ENCODE measurements around the gene TWF2.

Gene TWF2

GRCh38 chr3:52221563-52222318 is 17.2 kb downstream of the TWF2 start:
- DNase-seq: no peak

- no peak for DNase-seq
Measured at GRCh38 chr3:52221141-52221562, 17.8 kb downstream of the TWF2 start.

DNA sequence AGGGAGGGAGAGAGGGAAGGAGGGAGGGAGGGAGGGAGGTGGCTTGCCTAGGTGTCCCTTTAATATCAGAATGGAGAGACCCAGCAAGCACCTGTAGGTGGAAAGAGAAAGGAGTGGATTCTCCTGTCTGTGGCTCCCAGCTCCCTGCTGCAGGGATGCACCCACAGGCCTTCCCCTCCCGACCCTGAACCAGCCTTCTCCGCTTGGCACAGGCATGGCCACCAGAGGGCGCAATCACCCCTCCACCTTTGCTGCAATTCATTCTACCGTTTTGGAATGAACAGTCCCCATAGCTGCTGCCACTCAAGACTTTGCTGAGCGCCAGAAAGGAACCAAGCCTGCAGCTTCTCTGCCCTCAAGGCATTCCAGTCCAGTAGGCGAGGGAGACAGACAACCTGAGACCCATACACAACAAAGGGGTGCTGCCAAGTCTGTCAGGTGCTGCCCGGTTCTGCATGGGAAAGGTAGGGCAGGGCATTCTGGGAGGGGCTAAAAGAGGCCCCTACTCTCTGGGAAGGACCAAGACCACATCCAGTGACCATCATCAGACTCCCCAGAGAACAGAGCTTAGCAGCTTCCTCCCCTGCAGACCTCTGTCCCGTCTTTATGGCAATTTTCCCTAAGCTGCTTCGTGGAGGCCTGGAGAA is 18.5 kb downstream of the TWF2 start:
- DNase-seq: peak; percentile 94 to 97

DNA sequence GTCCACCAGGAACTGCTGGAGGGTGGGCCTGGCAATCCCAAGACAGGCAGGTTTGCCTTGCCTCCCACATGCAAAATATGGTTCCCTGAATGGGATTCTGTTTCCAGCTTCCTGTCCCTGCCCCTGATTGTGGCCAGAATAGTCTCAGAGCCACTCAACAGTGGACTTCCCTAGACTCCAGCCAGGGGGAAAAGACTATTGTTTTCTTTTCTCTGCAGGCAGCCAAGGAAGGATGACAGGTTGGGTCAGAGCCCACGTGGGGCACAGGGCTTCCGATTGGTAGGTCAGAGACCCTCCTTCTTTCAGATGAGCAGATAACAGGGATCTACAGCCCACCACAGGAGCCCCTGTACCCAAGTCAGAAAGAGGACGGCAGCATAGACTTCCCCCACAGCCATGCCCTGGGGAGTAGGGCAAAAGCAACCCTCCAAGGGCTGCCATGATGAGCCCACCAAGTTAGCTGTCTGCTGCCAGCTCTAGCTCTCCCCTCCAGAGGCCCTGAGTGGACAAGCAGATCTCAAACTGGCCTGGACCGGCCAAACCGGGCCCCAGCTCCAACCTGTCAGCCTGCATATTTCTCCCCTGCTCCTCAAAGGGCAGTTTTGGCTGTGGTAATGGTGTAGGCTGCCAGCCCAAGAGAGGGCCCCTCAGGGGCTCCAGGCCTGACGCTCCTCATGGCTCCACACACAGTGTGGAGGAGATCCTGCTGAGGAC is 19.9 kb downstream of the TWF2 start:
- no peak for DNase-seq

GRCh38 chr3:52218454-52218853 is 20.5 kb downstream of the TWF2 start:
- DNase-seq: no peak

DNA sequence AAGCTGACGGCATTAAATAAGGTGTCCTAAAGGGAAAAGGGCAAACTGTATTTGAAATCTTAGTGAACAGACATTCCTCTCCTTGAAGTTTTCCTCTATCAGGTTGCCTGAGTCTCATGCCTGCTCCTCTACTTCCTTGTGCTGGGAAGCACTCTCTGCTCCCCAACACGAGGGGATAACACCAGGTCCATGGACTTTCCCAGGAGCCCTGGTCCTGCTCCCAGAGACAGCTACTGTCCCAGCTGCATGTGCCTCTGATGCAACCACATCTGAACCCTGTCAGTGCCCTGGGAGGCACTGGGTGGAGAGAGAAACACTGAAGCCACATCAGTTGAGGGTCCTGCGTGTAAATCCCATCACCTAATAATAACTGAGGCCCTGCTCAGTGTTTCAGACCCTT is 20.9 kb downstream of the TWF2 start:
- no peak for DNase-seq

DNA sequence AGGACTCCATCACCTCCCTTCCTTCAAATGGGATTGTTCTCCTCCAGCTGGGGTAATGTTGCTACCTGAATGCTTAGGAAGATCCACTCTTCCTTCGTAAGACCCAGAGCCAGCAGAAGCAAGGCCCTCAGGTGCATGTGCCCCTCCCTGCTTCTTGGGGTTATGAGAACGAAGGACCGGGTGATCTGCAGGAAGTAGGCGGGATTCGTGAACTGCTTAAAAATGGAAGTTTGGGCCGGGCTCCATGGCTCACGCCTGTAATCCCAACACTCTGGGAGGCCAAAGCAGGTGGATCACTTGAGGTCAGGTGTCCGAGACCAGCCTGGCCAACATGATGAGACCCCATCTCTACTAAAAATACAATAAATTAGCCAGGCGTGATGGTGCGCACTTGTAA is 21.6 kb downstream of the TWF2 start:
- no peak for DNase-seq

DNA sequence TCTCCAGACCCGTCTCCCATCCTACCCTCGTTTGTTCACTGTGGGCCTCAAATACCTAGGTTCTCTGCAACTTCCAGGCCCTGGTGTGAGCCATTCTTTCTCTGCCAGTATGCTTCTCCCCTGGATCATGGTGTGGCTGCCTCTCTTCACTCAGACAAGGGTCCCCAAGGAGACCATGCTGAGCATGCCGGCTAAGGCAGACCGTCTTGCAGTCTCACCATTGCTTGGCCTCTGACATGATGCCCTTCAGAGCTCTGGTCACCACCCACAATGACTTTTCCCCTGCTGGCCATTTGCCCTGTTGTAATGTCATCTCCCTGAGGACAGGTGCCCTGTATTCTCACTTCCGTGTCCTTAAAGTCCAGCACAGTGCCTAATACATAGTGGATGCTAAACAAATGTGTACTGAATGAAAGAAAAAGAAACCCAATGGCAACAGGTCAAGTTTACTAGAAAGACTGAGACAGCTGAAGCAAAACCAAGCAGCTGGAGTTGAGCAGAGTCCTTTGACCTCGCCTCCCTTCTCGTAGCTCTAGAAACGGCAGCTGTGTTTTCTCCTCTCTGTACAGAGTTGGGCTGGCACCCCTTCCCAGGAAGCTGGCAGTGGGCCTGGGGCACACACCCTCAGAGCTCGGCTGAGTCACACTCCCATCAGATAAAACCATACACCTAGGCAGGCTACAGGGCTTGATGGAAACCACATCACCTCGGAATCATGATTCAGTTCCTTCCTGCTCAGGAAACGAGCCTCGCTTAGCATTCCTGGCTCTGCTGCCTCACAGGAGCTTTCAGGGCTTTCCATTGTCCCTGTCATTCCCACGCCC is 22.2 kb downstream of the TWF2 start:
- DNase-seq: no peak

DNA sequence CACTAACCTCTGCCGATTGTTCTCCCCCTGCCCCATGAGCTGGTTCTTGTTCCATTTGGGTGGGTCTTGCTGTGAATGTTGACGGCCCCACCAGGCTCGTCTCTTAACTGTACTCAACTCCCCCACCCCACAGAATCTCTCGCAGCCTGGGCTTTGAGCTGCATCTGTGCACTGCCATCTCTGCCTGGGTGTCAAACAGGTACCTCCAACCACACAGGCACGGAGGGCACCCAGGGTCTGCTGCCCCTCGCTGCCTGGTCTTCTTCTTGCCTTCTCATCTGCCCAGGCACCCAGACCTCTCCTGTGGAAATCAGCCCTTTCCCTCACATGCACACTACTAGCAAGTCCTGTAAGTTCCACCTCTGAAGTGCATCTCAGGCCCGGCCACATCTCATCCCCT is 23.6 kb downstream of the TWF2 start:
- no peak for DNase-seq

- no peak for DNase-seq
Measured at GRCh38 chr3:52213901-52214300, 25.1 kb downstream of the TWF2 start.

GRCh38 chr3:52213005-52213404 is 26.0 kb downstream of the TWF2 start:
- DNase-seq: no peak

DNA sequence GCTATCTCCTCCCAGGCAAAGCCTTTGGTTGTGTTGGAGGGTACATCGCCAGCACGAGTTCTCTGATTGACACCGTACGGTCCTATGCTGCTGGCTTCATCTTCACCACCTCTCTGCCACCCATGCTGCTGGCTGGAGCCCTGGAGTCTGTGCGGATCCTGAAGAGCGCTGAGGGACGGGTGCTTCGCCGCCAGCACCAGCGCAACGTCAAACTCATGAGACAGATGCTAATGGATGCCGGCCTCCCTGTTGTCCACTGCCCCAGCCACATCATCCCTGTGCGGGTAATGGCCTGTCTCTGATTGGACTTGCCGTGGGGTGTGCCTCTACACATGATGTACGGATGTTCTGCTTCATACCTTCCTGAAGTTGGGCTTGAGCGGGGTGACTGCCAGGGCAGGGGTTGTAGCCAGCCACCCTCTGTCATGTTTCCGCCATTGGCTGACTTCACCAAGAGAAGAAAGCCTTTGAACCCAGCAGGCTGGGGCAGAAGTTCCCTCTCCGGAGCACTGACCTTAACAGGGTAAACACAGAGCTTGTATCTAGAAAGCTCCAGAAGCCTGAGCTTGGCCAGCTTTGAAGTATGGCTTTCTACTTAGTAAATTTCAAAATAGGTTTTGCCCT is 27.6 kb downstream of the TWF2 start:
- no peak for DNase-seq

GRCh38 chr3:52210550-52211046 is 28.4 kb downstream of the TWF2 start:
- no peak for DNase-seq

DNA sequence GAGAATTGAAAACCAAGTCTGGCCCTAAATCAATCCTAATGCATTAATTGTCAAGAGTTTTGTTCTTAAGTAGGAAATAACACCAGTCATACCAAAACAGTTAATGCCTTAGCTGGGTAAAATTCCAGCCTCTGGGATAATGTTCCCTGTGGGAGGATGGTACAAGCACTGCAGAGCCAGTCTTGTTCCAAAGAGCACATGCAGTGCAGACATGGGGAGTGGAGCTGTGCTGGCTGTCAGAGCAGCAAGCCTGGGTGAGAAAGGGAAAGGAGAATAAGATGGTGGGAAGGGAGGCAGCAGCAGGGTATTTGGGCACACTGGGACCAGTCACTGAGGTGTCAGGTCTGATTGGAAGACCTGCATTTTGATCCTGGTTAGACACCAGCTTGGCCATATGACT is 28.9 kb downstream of the TWF2 start:
- DNase-seq: no peak

GRCh38 chr3:52208556-52208955 is 30.4 kb downstream of the TWF2 start:
- DNase-seq: no peak

- no peak for DNase-seq
Measured at GRCh38 chr3:52205727-52206372, 33.1 kb downstream of the TWF2 start.

DNA sequence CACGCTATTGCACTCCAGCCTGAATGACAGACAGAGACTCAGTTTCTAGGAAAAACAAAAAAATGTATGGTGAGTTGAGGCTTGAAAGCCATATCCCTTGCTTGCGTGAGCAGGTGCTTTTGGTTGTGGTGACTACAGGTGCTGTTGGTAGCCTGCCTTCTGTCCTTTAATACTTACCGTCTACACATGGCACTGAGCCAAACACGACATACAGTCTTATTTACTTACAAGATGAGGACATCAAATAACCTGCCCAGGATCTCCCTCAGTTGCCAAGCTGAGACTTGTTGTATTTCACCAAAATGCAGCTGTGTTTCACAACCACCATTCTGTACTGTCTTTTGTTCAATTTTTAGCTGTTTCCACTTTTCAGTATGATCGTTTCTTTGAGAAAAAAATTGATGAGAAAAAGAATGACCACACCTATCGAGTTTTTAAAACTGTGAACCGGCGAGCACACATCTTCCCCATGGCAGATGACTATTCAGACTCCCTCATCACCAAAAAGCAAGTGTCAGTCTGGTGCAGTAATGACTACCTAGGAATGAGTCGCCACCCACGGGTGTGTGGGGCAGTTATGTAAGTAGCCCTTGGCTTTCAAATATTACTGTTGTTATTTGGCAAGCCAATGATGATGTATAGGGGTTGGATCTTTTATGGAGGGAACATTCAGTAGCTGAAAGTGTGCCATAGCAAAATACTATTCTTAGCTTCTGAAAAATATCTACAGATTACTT is 34.5 kb downstream of the TWF2 start:
- no peak for DNase-seq

GRCh38 chr3:52203701-52204100 is 35.3 kb downstream of the TWF2 start:
- no peak for DNase-seq

- no peak for DNase-seq
Measured at GRCh38 chr3:52202384-52203077, 36.4 kb downstream of the TWF2 start.

DNA sequence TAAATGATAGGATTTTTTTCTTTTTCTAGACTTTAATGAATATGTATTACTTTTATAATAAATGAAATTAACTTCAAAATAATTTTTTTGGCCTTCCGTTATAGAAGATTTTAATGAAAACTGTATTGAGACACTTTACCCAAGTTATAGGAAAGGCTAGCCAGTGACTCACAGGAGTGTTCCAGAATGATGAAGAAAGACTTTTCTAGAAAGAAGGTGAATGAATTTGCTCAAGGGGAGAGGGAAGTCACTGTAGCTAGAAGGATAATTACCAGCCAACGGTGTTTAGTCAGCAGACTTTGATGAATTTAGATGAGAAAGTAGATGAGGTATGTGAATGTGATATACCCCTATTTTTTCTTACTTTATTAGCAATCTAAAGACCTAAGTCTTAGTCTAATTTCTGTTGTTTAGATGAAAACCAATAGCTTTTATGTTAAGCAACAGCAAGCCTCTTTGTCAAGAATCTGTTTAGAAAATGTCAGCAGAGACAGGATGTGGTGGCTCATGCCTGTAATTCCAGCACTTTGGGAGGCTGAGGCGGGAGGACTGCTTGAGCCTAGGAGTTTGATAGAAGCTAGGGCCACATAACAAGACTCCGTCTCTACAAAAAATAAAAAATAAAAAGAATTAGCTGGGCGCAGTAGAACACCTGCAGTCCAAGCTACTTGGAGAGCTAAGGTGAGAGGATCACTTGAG is 37.8 kb downstream of the TWF2 start:
- DNase-seq: no peak

Measured in stimulated activated CD4-positive, alpha-beta T cell treated with anti-CD3 and anti-CD28 coated beads, Interleukin-2, amount 100 ng/mL, for 48 hours (primary cell).